HG03064 (cell line): ENCODE data around the gene PCDH9.

Experiments
- ATAC-seq: cut with Tn5 transposase; IDR thresholded peaks from one replicate; pipeline ENCODE4 v1.9.1; 2021; ENCODE audit warnings: low read depth; ENCODE audit not compliant: unreplicated experiment

The PCDH9 gene

DNA sequence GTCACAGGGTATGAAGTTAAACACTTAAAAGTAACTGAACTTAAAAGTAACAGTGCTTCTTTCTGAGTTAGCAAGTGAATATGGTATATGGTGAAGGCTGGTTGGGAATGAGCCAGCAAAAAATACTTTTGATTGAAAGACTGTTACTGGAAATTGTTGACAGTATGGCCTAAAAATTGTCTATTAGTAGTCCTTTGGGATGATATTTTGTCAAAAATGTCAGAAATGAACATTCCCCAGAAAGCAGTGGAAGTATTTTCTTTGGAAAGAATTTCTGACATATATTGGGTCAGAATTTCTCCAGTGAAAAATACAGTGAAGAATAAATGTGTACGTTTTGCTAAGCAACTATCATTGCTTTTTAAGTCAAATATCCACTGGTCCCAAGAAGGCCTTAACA, 860.5 kb downstream of the PCDH9 start:
- ATAC-seq = no peak

DNA sequence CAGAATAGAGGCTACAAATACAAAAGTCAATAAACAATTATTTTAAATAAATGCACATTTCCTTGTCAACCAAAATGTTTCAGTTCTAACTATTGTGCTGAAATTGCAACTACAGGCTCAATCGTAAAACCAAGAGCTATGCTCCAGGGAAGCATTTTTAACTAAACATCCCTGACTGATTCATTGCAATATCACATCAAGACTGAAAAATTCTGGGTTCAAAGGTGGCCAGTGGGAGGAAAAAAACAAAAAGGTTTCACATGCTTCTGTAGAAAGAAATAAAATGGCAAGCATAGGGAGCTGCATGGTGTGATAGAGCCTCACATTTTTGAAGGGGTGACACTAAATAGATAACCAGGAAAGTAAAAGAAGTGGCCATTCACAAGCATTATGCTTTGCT, 862.8 kb downstream of the PCDH9 start:
- no peak for ATAC-seq

DNA sequence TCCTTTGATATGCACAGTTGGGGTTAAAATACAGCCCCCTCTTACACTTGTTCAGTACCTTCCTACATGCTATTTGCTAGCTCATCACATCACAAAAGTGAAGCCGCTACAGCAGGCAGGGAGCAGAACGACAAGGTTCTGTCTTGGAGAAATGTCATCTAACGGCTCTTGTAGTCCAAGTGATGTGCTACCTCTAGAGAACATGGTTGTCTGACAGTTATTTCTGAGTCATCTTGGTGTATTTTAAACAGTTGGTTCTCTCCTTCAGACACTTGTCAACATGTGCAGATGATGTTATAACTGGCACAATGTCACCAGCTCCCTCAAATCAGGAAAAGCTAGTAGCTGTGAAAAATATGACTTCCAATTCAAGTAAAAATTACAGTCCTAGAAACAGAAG, 865.0 kb downstream of the PCDH9 start:
- no peak for ATAC-seq

DNA sequence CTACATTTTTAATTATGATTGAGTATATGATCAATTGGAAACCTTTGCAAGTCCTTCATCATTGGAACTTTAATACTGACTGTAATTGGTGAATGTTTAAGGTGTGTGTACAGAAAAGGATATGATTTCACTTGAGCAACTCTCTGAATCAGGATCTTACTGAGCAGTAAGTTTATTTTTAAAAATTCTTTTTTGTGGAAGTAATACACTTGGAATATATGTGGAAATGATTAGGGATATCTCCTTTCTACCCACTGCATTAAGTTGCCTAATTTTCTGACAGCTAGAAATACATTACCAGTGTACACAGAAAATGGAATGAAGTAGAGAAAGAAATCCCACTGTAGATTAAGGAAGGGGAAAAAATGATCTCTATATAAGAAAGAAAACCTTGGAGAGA, 865.8 kb downstream of the PCDH9 start:
- no peak for ATAC-seq

DNA sequence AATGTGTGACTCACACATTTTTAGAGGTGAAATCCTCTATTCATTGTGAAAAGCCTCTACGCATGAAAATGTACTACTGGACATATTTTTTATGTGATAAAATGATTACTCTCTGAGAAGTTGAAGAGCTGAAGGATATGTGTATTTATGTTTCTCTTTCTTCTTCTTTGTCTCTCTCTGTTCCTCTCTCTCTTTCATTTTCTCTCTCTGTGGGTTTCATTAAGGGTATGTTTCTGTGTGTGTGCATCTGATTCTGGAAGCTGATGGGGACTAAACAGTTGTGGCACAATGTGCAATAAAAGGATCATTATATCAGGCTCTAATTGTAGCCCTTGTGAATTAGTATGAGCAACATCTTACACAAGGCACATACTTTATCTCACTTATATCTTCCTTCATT, 867.7 kb downstream of the PCDH9 start:
- ATAC-seq = no peak

DNA sequence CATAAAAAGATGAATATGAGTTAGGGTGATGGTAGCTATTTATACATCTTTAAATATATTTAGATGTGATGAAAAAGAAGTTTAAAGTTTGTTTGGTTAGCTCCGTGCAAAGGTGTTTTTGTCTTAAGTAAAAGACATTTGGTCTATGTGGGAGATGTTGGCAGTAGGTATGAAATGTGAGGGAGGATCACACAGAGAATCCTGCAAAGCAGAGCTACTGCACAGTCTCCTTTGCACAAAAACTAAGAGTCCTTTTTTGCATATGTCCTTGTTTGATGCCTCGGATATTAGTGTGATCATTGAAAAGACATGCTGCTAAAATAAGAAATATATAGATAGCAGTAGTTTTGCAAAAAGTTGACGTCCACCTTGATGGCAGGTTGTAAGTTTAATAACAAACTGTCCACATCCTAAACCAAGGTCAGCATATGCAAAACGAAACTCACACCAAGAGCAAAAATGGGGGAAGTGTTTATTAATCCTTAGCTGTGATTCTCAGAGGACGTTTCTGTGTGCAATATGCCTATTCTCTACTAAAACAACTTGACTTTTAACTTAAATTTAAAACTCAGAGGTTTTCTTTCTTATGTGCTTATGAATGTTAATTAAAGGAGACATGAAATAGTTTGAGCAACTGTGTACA, 870.1 kb downstream of the PCDH9 start:
- no peak for ATAC-seq

DNA sequence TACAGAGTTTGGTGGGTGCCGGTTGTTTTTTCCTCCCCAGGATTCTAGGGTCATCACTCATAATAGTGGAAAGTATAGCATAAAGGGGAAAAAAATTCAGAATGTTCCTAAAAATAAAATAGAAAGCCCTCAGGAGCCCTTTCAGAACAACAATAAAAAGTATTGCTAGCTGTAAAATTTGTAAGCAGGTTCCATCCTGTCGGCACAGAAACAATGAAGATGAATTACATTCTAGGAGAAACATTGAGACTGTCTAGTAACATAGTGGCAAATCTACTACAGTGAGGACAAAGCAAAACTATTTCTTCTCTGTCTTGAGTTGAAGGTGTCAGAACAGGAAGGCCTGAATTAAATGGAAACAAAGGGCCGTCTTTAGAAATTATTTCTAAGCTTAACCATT, 870.7 kb downstream of the PCDH9 start:
- no peak for ATAC-seq

DNA sequence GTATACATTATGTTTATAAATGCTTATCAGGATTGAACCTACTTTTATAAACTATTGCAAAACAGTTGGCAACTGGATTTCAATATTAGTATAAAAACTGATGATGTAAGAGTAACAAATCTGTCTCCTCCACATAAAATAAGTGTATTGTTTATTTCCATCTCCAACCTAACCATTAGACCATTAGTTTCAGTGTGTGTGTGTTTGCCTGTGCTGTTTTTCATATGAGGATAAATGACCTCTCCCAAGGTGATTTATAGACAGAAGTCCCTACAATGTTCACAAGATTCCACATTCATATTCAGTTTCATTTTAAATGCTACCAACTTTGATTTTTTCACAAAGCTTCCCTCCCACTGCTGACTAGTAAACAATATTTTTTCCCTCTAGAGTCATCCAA, 871.6 kb downstream of the PCDH9 start:
- ATAC-seq = no peak

DNA sequence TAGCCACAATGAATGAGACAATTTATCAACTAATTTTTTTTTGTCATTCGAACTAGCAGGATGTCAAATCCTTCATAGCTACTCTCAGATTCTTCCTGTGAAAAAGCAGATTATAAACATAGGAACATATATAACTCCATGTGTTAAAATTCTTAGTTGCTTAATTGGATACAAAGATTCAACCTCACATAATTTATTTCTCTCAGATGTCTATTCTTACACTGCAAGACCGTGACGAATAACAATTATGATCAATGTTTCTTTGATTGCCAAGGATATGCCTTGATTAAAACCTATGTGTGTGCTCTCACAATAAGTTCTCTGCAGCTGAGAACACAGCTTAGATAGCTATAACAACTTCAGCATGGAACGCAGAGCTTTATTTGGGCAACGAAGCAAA, 872.7 kb downstream of the PCDH9 start:
- no peak for ATAC-seq

DNA sequence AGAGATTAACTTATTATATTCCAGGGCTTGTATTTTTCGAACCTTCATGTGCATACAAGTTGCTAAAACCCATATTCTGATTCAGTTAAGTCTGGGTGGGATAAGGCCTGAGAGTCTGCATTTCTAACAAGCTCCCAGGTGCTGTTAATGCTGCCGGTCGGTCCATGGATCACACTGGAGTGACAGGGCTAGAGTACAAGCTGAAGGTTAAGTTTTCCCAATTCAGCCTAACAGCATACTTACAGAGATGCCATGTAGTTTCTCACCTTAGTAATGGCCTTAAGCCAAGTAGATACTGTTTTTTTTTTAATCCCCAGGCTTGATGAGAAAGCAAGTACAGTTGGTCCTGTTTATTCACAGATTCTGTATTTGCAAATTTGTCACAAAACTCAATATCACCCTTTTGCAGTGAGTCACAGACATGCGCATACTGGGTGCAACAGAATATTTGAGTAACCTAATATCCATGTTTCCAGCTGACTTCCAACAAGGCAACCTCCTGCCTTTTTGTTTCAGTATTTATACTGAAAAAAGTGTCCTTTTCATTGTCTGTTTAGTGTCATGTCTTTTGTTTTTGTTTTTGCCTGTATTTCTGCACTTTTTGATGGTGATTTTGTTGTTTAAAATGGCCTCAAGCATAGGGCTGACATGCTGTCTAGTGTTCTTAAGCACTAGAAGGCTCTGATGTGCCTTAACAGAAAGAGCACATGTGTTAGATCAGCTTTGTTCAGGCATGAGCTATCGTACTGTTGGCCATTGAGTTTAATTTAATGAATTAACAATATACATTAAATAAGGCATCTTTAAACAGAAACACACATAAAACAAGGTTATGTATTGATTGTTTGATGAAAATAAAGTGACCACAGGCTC, 875.0 kb downstream of the PCDH9 start:
- ATAC-seq = no peak

DNA sequence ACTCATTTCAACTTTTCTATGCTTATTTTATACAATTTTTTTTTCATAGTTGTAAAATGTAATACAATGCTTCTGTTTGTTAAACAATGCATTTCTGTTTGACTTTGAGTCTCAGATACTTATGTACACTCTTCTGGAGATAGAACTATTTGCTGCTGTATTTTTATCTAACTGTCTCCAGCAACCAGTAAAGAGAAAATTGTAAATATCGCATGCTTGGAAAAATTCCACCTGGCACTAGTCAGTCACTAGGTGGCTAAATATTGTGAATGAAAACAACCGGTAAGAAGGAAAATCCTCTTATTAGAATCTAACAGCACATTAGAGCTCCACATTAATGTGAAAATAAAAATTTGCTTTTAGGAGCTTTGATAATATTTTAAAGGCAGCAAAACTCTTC, 876.5 kb downstream of the PCDH9 start:
- ATAC-seq = no peak

DNA sequence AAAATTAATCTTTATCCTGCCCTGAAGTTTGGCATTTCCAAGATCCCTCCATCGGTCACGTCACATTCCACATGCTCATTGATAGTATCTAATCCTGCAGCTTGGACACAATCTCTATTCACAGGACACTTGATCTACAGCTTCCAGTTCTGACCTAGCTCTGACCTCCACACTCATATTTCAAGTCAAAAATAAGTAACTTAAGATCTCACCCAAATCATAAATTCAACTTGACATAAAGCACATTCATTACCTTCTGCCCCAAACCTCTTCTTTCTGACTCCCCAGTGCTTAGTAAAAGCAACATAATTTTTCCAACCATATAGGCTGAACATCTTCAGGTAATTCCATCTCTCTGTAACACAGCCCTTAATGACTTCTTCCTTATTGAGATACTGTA, 880.2 kb downstream of the PCDH9 start:
- ATAC-seq = no peak

DNA sequence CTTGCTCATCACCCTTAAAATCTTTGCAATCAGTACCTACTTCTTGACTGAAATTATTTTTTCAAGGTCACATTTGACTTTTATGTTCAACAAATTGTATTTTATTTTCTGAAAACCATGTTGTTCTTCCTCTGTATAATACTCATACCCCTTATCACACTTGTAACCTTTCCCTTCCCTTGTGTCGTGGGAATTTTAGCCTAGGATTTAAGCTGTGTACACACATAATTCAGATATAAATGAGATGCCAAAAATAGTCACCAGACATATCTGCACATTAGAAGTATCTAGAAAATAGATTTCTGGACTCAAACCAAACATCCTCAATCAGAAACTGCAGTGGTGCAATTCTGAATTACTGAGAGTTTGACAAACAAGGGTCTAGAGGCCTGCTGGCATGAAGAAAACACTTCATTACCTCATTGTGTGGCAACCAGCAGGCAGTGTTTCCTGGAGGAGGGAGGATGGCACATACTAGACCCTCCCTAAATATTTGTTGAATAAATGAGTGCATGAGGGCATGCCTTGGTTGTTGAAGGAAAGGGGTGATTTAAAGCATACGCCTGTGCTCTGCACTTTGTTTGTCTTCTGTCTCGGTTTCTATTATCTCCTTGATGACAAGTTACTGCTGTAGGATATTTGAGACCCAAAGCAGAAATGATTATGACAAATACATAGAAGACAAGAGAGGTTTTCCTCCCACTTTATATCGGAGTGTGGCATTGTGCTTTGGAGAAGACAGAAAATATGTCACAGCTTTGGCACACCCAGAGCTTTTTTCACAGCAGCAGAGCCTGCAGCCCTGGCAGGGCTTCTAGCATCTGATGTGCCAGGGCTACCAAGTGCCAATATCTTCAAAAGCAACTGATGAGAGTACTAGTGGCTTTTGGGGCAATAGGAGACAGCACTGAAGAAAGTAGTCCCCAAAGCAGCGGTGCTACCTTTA, 881.1 kb downstream of the PCDH9 start:
- ATAC-seq = no peak

DNA sequence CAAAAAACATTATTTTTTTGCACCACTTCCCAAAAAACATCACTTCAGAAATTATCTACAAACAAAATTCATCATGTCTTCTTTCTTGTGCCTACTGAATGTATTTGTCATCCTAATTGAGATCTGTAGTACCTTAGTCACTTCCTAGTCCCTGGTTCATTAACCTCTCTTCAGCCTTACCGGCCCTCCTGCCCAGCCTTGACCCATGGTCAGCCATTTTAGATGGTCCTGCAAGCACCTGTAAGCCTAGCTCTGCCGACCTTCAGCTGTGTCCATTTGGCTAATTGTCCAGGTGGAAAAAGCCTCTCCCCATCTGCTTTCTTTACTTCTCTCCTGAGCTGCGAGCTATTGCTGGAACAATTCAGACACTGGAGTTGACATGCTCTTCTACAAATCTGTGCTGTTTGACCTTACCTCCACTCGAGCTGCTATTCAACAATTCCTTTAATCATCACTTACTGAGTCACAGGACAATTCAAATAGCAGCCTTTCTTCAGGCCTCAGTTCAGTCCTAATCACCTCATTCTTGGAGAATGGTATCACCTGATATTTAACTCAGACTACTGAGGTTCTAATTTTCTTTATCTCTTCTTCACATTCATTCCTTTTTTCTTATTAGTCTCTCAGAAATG, 882.5 kb downstream of the PCDH9 start:
- no peak for ATAC-seq

DNA sequence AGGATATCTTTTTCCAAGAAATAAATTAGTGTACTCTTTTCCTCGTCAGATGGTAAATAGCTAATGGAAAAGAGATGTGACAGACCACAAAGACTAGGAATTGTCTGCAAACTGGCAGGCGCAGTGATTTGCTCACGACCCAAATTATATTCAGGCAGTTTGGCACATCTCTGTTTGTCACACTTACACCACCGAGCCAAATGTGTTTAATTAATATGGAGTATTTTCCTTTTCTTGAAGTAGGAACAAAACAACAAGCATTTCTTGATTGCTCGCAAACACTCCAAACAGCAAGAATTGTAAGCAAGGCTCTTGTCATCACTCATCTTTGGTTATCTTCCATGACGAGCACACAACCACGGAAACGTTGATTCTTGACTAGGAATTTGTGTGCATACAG, 884.2 kb downstream of the PCDH9 start:
- ATAC-seq = no peak

DNA sequence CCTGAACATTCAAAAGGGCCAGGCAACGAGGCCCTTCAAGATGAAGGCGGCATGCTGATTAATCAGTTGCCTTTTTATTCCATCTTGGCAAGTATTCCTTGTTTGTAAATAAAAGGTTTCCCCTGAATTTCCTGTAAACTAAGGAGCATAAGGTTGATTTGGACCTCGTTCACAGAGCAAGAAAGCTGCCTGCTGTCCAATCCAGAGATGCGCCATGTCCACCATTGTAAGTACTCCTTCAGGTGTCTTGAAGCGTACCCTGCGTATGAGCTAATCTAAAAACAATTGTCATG, 884.7 kb downstream of the PCDH9 start:
- ATAC-seq = no peak

DNA sequence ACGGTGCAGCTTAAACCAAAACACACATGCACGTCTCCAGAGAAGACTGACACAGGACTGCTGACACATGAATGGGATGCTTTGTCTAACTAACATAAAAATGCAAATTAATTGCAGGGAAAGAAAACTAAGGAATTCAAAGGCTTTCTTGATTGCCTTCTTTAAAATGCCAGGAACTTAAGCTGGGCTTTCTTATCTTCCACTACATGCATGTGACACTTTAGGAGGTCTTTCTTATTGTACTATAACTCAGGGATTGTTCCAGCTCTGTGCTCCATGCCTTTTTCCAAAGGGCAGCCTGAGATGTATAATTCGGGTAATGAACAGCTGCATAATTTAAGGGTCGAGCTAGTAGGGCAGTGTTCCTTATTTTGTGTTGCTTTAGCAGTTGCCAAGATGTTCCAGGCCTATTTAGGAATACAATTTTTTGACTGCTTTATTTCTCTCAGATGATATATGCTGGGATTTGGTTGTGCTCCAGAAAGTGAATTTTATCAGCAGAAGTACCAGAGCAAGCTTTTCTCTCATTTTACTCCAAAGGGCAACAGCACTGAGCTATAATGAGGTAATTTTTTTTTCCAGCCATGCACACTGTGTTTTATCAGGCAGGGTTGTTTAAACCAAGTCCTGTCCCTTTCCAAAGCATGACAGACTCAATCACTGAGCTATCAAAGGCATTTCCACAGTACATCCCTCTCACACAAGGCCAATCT, 885.2 kb downstream of the PCDH9 start:
- no peak for ATAC-seq

DNA sequence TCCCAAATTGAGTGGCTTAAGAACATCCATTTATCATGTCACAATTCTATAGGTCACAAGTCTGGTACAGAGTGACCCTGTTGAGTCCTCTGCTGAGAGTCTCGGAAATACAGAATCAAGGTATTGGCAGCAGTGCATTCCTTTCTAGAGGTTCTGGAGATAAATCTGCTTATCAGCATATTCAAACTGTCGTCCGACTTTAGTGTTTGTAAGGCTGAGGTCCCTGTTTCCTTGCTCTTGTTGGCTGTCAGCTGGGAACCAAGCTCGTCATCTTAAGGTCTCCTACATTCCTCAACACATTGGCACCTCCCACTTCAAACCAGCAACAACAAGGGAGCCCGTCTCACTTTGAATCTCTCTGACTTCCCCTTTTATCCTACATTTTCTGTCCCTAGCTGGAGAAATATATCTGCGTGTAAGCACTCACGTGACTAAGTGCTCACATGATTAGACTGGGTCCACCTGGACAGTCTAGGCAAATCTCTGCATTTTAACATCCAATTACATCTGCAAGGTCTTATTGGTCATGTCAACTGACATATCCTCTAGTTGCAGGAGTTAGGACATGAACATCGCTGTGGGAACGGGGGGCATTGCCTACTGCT, 886.8 kb downstream of the PCDH9 start:
- no peak for ATAC-seq

DNA sequence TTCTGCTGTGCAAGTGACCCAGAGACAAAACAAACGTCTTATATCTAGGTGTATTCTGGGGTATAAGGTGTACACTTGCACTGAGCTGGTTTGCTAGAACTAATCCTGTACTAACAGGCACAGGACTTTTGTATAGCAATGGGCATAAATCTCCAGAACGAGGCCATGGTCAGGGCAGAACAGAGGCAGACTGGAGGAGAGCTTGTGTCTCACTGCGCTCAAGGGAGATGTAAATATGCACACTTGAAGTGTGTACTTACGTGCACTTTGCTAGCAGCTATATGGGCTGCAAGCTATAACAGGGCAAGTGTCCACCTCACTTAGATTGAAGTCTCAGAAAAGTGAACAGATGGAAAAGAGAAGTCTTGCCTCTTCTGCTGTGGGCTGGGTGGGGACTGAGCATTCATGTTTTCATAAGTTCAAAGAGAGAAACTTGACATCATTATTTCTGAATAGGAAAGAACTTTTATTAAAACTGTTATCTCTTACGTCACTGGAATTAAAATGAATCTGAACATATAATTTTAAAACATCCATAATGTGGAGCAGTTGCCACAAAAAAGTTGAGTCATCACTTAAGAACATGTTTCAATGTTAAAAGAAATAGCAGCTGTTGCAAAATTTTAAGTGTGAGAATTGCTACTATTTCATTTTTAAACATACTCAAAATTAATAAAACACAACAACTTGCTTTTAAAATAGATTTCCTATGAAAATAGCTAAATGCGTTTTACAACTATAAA, 888.3 kb downstream of the PCDH9 start:
- ATAC-seq = no peak
